Thymus (tissue), 11 donors: Measurements from ENCODE around the gene TFR2. TPM values are rescaled to one million over a fixed set of nuclear protein-coding genes. Genes with fewer than 3 reads are reported as not detected.
"Not testable (repeated sequence)": the region's sequence is repeated elsewhere in the genome, so short reads cannot be mapped to it uniquely, and the experiment has no call there.

Experiments
- DNase-seq, 9 donors: peaks; one replicate each; pipeline ENCODE4 v3.0.0-alpha.2; 2013; ENCODE audit warnings: low spot score in 9 of 9, low read depth in 6 of 9, missing footprints in 1 of 9
- H3K27ac ChIP-seq, 2 donors: one replicate each; pipeline ENCODE4 v1.5.1; 2013; ENCODE audit warnings: control low read depth in 1 of 2, low read depth in 1 of 2, low read length in 1 of 2, mild to moderate bottlenecking in 1 of 2, moderate library complexity in 1 of 2
- H3K27me3 ChIP-seq, 2 donors: one replicate each; pipeline ENCODE4 v1.5.1; 2013; ENCODE audit warnings: low read length in 1 of 2; ENCODE audit not compliant: control insufficient read depth in 2 of 2, insufficient read depth in 1 of 2
- H3K36me3 ChIP-seq, 2 donors: one replicate each; pipeline ENCODE4 v1.5.1; 2013; ENCODE audit warnings: low read length in 1 of 2, mild to moderate bottlenecking in 1 of 2, moderate library complexity in 1 of 2; ENCODE audit not compliant: control insufficient read depth in 2 of 2, insufficient read depth in 2 of 2
- H3K4me1 ChIP-seq, 2 donors: one replicate each; pipeline ENCODE4 v1.5.1; 2013; ENCODE audit warnings: low read length in 2 of 2; ENCODE audit not compliant: control insufficient read depth in 2 of 2, insufficient read depth in 2 of 2
- H3K4me3 ChIP-seq, 2 donors: one replicate each; pipeline ENCODE4 v1.5.1; 2013; ENCODE audit warnings: low read length in 2 of 2, control low read depth in 1 of 2, mild to moderate bottlenecking in 1 of 2
- H3K9me3 ChIP-seq, 2 donors: one replicate each; pipeline ENCODE4 v1.5.1; 2013; ENCODE audit warnings: low read length in 1 of 2, mild to moderate bottlenecking in 1 of 2; ENCODE audit not compliant: control insufficient read depth in 2 of 2, insufficient read depth in 1 of 2
- WGBS: extraction: QIAGEN DNeasy Blood & Tissue Kit; methylation state at CpG from one replicate; pipeline ENCODE4 v1.1.7; 2013; 5-methylcytosine and 5-hydroxymethylcytosine counted together
- polyA plus RNA-seq: library from polyadenylated mRNA; stranded (reverse); fragments of 200-250 nt; gene quantifications from one replicate; pipeline ENCODE4 v1.2.3, GENCODE V29; 2013
- total RNA-seq: library from RNA; stranded (reverse); fragments of 120-200 nt; gene quantifications from one replicate; pipeline ENCODE4 v1.2.4, GENCODE V29; 2013
- donor health status: healthy.

Gene TFR2
- total and polyA plus RNA-seq, 2 donors = 0.80 to 1.0 TPM

DNA sequence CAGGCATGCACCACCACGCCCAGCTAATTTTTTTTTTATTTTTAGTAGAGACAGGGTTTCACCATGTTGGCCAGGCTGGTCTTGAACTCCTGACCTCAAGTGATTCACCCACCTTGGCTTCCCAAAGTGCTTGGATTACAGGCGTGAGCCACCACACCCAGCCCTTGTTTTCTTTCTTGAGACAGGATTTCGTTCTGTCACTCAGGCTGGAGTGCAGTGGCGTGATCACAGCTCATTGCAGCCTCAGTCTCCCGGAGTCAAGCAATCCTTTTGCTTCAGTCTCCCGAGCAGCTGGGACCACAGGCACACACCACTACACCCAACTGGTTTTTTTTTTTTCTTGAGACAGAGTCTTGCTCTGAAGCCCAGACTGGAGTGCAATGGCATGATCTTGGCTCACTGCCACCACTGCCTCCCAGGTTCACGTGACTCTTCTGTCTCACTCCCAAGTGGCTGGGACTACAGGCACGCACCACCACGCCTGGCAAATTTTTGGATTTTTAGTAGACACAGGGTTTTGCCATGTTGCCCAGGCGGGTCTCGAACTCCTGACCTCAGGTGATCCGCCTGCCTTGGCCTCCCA lies 20.9 kb upstream of the TFR2 start:
- H3K4me3 ChIP-seq, H3K27ac ChIP-seq, H3K36me3 ChIP-seq, H3K4me1 ChIP-seq, H3K9me3 ChIP-seq, DNase-seq: not testable (repeated sequence)
- peaks cover 0 to 37% of the 10 kb centered on the region in 2 donors for H3K27me3 ChIP-seq
- WGBS = 90% methylated on average over 12 of the region's 12 CpGs

GRCh38 chr7:100655908-100656674 lies 14.7 kb upstream of the TFR2 start, which contains the start of gene ACTL6B:
ACTL6B (minus strand) TSS chr7:100656448; CDS start chr7:100656354, 94 bp downstream.
- Histone ChIP-seq H3K27ac (no peak within 1 kb of the TSS), H3K9me3 (peaks cover 6 to 17% of the 10 kb centered on the region in 2 donors), H3K27me3 (peaks cover 21 to 59% of the 10 kb centered on the region in 2 donors), H3K4me3 (no peak within 1 kb of the TSS), H3K36me3 (no peaks in the 10 kb centered on the region), H3K4me1 (no peaks in the 10 kb centered on the region)
- WGBS = 17% methylated on average over 63 of the region's 63 CpGs
- DNase-seq = peak in 2 of 9 donors; percentile 32 to 52

DNA sequence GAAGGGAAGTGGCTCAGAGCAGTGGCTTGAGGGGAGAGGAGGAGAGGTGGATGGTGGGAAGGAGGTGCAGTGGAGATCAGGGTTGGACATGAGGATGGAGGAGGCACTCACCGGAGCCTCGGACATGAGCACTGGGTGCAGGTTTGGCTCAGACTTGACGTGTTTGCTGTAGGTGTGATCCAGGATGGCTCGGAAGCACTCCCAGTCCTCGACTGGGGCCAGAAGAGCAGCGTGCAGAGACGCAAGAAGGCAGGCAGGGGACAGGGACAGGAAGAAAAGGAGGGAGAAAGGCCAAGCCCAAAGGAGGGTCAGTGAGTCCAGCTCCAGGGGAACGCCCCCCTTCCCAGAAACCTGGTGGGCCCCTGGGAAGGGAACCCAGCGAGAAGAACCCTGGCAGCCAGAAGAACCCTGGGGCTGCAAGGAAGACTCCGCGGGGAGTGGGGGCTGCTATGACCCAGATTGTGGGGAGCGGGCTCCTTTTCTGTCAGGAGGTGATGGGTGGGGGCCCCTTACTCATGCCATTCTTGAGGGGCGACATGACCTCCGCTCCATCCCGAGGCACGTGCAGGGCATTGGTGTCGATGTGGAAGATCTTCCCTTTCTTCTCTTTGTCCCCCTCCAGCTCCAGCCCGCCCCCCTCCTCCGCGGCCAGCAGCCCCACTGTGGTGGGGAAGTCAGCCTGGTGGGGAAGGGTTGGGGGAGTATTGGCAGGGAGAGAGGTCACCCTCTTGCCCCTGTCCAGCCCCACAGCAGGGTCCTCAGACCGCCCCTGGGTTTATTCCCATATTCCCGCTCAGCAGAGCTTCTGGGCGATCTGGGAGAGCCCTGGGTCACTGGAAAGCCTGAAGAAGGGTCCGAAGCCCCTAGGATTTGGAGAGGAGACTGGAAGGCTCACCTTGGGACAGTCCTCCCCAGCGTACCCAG lies 13.8 kb upstream of the TFR2 start:
- peaks cover 21 to 55% of the 10 kb centered on the region in 2 donors for H3K27me3 ChIP-seq
- H3K27ac ChIP-seq = no peak overlapping the region
- no peak for DNase-seq
- H3K4me3 ChIP-seq = no peak overlapping the region
- 50% methylated on average over 25 of the region's 25 CpGs for WGBS
- no peaks in the 10 kb centered on the region for H3K4me1 ChIP-seq
- no peaks in the 10 kb centered on the region for H3K36me3 ChIP-seq
- H3K9me3 ChIP-seq = peaks cover 6 to 17% of the 10 kb centered on the region in 2 donors

- Histone ChIP-seq H3K4me1 (no peaks in the 10 kb centered on the region), H3K9me3 (no peaks in the 10 kb centered on the region), H3K27me3 (peaks cover 3 to 44% of the 10 kb centered on the region in 2 donors), H3K36me3 (no peaks in the 10 kb centered on the region), H3K4me3 (no peak overlapping the region), H3K27ac (no peak overlapping the region)
- 88% methylated on average over 15 of the region's 15 CpGs for WGBS
- DNase-seq = no peak
These were observed 8.6 kb upstream of the TFR2 start for GRCh38 chr7:100649826-100650565.

DNA sequence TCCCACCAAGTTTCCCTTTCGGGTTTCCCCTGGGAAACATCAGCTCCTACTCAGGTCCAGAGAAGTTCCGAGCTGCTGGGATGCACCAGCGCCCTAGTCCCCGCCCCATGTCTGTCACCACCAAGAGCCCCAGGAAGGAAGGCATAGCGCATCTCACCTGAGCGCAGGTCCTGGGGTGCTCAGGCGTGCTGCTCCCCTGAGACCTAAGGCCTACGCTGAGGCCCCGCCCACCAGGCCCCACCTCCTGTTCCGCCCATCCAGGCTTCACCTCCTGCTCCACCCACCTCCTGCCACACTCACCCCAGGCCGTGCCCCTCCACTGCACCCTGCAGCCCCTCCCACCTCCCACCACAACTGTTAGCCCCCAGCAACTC lies 1.2 kb upstream of the TFR2 start:
- Histone ChIP-seq H3K4me1 (no peaks in the 10 kb centered on the region), H3K4me3 (no peak overlapping the region), H3K9me3 (no peaks in the 10 kb centered on the region), H3K36me3 (no peaks in the 10 kb centered on the region), H3K27ac (no peak overlapping the region), H3K27me3 (peaks cover 0 to 30% of the 10 kb centered on the region in 2 donors)
- DNase-seq = peak in 2 of 9 donors; percentile 28 to 41
- 85% methylated on average over 11 of the region's 11 CpGs for WGBS

DNA sequence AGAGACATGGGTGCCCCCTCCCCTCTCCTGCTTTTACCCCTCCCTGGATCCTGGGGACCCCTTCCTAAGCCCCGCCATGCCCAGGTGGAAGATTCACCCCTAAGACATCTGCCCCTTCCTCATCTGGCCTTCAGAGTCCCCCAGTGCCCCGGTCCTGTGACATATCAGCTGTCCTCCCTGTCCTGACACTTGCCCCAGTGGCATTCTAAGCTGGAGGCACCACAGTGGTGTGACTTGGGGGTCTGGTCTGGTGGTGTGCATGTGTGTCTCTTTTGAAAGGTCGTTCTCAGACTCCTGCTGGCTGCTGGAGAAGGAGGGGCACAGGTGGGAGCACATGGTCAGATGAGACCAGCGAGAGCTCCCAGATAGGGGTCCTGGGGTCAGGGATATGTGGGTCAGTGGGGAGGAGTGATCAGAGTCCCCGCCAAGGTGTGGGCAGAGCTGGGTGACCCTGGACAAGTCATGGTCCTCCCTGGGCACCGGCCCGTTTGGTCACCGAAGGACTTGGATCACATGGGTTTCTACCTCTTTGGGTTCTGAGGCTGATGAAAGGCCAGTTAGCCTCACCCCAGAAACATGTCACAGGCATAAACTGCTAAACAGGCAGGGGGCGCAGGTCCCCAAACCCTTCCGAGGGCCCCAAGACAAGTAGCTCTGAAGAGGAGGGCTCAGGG lies 645 bp upstream of the TFR2 start:
- no peaks in the 10 kb centered on the region for H3K9me3 ChIP-seq
- H3K4me3 ChIP-seq = no peak overlapping the region
- H3K36me3 ChIP-seq = no peaks in the 10 kb centered on the region
- H3K27ac ChIP-seq = no peak overlapping the region
- no peaks in the 10 kb centered on the region for H3K4me1 ChIP-seq
- no peak for DNase-seq
- peaks cover 0 to 27% of the 10 kb centered on the region in 2 donors for H3K27me3 ChIP-seq
- 94% methylated on average over 10 of the region's 10 CpGs for WGBS

DNA sequence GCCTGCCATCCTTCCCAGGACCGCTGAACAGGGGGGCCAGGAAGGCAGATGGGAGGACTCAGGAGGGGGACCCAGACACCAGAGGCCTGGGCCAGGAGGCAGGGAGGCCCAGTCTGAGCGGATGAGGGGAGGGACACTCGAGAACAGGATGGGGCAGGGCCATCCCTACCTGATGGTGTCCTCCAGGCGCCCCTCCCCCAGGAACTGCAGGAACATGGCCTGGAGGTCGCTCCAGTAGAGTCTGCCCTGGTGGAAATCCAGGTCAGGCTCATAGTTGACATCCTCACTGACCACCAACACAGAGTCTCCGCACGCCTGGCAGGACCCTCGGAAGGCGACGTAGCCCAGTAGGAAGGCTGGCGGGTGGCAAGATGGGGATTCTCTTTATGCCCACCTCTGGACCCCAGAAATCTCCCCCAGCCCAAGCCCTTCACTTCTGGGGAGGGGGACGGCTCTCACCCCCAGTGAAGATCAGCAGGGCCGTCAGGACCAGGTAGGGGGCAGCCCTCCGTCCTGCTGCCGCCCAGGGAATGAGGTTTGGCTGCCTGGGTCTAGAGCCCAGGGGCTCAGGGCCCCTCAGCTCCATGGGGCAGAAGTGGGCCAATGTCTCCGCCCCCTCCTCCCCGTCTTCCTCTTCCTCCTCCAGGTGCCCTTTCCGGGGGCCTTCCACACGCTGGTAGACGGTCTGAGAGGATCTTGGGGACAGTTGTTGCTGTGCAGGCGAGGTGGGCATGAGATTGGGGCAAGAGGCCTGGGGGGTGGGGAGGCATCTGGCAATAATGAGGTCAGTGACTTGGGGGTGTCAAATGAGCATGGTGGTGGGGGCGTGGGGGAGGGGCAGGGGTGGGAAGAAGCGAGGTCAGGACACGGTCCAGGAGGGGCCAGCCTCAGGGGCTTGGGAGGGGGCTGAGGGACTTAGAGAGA lies 573 bp downstream of the TFR2 start:
- WGBS = 77% methylated on average over 24 of the region's 24 CpGs

More for the DNA sequence above, 573 bp downstream of the TFR2 start:
- H3K27me3 ChIP-seq = peaks cover 0 to 18% of the 10 kb centered on the region in 2 donors
- no peaks in the 10 kb centered on the region for H3K9me3 ChIP-seq
- H3K4me3 ChIP-seq = no peak overlapping the region
- no peaks in the 10 kb centered on the region for H3K4me1 ChIP-seq
- no peak for DNase-seq
- H3K36me3 ChIP-seq = no peaks in the 10 kb centered on the region
- no peak overlapping the region for H3K27ac ChIP-seq
